Measurements from ENCODE around the gene MKNK1.

The MKNK1 gene

DNA sequence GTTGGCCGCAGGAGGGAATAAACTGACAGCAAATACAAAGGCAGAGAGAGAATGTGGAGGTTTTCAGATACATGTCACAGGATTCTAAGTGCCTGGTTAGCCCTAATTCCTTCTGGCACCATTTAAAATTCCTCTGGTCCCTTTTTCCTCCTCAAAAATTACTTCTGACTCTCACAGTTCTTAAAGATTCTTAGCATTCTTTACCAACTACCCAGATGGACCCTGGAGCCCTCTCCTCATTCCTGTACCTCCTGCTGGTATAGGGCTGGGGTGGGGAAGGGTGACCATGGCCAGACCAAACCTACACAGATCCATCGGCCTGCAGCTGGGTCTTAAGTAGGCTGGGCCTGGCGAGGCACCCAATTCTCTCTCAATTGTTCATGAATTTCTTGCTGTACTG lies 7.2 kb downstream of the MKNK1 start (continued):
- TF ChIP-seq, protein P1, sequence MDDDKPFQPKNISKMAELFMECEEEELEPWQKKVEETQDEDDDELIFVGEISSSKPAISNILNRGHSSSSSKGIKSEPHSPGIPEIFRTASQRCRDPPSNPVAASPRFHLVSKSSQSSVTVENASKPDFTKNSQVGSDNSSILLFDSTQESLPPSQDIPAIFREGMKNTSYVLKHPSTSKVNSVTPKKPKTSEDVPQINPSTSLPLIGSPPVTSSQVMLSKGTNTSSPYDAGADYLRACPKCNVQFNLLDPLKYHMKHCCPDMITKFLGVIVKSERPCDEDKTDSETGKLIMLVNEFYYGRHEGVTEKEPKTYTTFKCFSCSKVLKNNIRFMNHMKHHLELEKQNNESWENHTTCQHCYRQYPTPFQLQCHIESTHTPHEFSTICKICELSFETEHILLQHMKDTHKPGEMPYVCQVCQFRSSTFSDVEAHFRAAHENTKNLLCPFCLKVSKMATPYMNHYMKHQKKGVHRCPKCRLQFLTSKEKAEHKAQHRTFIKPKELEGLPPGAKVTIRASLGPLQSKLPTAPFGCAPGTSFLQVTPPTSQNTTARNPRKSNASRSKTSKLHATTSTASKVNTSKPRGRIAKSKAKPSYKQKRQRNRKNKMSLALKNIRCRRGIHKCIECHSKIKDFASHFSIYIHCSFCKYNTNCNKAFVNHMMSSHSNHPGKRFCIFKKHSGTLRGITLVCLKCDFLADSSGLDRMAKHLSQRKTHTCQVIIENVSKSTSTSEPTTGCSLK (tag by site-specific recombination; IDR thresholded peaks at IDR 0.05): no peak
- TF ChIP-seq ZNF510 (tag by site-specific recombination; IDR thresholded peaks at IDR 0.05; ENCODE audit: insufficient replicate concordance): no peak

DNA sequence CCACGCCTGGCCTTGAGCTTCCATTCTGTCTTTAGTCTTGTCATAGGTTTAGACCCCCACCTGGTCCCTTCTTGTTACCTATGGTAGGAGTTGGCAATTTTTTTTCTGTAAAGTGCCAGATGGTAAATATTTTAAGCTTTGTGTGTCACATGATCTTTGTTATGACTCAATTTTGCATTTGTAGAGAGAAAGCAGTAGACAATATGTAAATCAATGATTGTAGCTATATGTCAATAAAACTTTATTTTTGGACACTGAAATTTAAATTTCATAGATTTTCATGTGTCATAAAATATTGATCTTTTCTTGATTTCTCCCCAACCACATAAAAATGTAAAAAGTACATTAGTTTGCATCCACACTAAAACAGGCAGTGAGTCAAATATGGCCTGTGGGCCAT lies 8.0 kb downstream of the MKNK1 start:
- ChIA-PET CTCF (interaction anchor here (0.7 kb wide), 1 partner anchor 13 kb away, joined by 4 read pairs; no protein-coding TSS in a partner anchor), POLR2A (no interaction called here)
- no peaks in the 10 kb centered on the region for H3K4me1 ChIP-seq (ENCODE audit: control insufficient read depth, insufficient read depth, low read length)
- no peaks in the 10 kb centered on the region for H3K9me3 ChIP-seq (ENCODE audit: control insufficient read depth, insufficient read depth, low read depth, low read length)
- H3K36me3 ChIP-seq (ENCODE audit: control insufficient read depth in 2 of 2, insufficient read depth in 1 of 2, low read length in 2 of 2): peaks cover 7 to 33% of the 10 kb centered on the region in 2 experiments
- no peak overlapping the region for H3K4me3 ChIP-seq (ENCODE audit: low read depth, low read length)
- H3K27ac ChIP-seq (ENCODE audit: extremely low read depth, low read depth, low read length): no peak overlapping the region
- TF ChIP-seq ZNF416 (tag by site-specific recombination; IDR thresholded peaks at IDR 0.05): no peak
- TF ChIP-seq ZNF266 (tag by site-specific recombination; IDR thresholded peaks at IDR 0.05; ENCODE audit: low read depth): no peak
- TF ChIP-seq ZFP69B (tag by site-specific recombination; IDR thresholded peaks at IDR 0.05): no peak
- no peak for TF ChIP-seq ZIC2 (tag by site-specific recombination; IDR thresholded peaks at IDR 0.05)
- no peak for TF ChIP-seq REPIN1 (tag by site-specific recombination; IDR thresholded peaks at IDR 0.05; ENCODE audit: low read depth)
- TF ChIP-seq, protein P2, sequence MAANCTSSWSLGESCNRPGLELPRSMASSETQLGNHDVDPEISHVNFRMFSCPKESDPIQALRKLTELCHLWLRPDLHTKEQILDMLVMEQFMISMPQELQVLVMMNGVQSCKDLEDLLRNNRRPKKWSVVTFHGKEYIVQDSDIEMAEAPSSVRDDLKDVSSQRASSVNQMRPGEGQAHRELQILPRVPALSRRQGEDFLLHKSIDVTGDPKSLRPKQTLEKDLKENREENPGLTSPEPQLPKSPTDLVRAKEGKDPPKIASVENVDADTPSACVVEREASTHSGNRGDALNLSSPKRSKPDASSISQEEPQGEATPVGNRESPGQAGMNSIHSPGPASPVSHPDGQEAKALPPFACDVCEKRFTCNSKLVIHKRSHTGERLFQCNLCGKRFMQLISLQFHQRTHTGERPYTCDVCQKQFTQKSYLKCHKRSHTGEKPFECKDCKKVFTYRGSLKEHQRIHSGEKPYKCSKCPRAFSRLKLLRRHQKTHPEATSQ (tag by site-specific recombination; IDR thresholded peaks at IDR 0.05): no peak
- TF ChIP-seq ZBTB17 (tag by site-specific recombination; IDR thresholded peaks at IDR 0.05): no peak
- no peak for TF ChIP-seq ZNF433 (tag by site-specific recombination; IDR thresholded peaks at IDR 0.05; ENCODE audit: low read depth)
- no peak for TF ChIP-seq ZNF596 (tag by site-specific recombination; IDR thresholded peaks at IDR 0.05)
- TF ChIP-seq, protein P3, sequence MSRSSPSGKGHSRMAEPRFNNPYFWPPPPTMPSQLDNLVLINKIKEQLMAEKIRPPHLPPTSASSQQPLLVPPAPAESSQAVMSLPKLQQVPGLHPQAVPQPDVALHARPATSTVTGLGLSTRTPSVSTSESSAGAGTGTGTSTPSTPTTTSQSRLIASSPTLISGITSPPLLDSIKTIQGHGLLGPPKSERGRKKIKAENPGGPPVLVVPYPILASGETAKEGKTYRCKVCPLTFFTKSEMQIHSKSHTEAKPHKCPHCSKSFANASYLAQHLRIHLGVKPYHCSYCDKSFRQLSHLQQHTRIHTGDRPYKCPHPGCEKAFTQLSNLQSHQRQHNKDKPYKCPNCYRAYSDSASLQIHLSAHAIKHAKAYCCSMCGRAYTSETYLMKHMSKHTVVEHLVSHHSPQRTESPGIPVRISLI (tag by site-specific recombination; IDR thresholded peaks at IDR 0.05): no peak
- no peak for TF ChIP-seq WT1 (tag by site-specific recombination; IDR thresholded peaks at IDR 0.05)

DNA sequence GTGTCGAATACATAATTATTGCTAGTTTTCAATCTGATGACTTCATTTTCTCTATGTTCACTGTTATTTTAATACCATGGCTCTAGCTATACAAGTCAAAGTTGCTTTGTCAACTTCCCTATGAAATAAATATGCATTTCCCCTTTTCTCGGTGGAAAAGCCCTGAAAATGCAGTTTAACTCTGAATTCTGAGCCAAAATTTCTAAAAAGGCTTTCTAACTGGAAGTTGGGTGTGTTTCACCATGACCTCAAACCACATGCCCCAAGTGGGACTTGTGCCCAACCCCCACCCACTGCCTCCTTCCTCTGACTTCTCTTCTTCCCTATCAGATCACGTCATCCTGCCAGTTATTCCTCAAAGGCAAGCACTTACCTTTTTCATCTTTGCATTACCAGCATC lies 8.9 kb downstream of the MKNK1 start:
- POLR2A ChIA-PET: no interaction called here
- Histone ChIP-seq H3K4me3 (ENCODE audit: low read depth, low read length) (no peak overlapping the region), H3K4me1 (ENCODE audit: control insufficient read depth, insufficient read depth, low read length) (no peaks in the 10 kb centered on the region), H3K9me3 (ENCODE audit: control insufficient read depth, insufficient read depth, low read depth, low read length) (no peaks in the 10 kb centered on the region), H3K27ac (ENCODE audit: extremely low read depth, low read depth, low read length) (no peak overlapping the region), H3K36me3 (ENCODE audit: control insufficient read depth in 2 of 2, insufficient read depth in 1 of 2, low read length in 2 of 2) (peaks cover 7 to 42% of the 10 kb centered on the region in 2 experiments)
- CTCF ChIA-PET: interaction anchor here (1.3 kb wide), 1 partner anchor 27 kb away, joined by 3 read pairs; no protein-coding TSS in a partner anchor
- TF ChIP-seq ZNF629 (tag by site-specific recombination; IDR thresholded peaks at IDR 0.05) (no peak), ZNF169 (tag by site-specific recombination; IDR thresholded peaks at IDR 0.05) (no peak), ZNF785 (tag by site-specific recombination; IDR thresholded peaks at IDR 0.05) (no peak), ZFP3 (tag by site-specific recombination; IDR thresholded peaks at IDR 0.05; ENCODE audit: low read depth) (no peak), ZNF214 (tag by site-specific recombination; IDR thresholded peaks at IDR 0.05; ENCODE audit: borderline replicate concordance) (no peak), ZNF548 (tag by site-specific recombination; IDR thresholded peaks at IDR 0.05) (no peak)
- TF ChIP-seq, protein P4, sequence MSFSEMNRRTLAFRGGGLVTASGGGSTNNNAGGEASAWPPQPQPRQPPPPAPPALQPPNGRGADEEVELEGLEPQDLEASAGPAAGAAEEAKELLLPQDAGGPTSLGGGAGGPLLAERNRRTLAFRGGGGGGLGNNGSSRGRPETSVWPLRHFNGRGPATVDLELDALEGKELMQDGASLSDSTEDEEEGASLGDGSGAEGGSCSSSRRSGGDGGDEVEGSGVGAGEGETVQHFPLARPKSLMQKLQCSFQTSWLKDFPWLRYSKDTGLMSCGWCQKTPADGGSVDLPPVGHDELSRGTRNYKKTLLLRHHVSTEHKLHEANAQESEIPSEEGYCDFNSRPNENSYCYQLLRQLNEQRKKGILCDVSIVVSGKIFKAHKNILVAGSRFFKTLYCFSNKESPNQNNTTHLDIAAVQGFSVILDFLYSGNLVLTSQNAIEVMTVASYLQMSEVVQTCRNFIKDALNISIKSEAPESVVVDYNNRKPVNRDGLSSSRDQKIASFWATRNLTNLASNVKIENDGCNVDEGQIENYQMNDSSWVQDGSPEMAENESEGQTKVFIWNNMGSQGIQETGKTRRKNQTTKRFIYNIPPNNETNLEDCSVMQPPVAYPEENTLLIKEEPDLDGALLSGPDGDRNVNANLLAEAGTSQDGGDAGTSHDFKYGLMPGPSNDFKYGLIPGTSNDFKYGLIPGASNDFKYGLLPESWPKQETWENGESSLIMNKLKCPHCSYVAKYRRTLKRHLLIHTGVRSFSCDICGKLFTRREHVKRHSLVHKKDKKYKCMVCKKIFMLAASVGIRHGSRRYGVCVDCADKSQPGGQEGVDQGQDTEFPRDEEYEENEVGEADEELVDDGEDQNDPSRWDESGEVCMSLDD (tag by site-specific recombination; IDR thresholded peaks at IDR 0.05): no peak
- TF ChIP-seq, protein P5, sequence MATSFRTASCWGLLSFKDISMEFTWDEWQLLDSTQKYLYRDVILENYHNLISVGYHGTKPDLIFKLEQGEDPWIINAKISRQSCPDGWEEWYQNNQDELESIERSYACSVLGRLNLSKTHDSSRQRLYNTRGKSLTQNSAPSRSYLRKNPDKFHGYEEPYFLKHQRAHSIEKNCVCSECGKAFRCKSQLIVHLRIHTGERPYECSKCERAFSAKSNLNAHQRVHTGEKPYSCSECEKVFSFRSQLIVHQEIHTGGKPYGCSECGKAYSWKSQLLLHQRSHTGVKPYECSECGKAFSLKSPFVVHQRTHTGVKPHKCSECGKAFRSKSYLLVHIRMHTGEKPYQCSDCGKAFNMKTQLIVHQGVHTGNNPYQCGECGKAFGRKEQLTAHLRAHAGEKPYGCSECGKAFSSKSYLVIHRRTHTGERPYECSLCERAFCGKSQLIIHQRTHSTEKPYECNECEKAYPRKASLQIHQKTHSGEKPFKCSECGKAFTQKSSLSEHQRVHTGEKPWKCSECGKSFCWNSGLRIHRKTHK (tag by site-specific recombination; IDR thresholded peaks at IDR 0.05): no peak

All from HEK293 (cell line).